Breast epithelium (tissue), 3 donors: ENCODE results near the gene COL5A1.

ENCODE experiments used
- CTCF ChIP-seq, 3 donors: fragments of 450-650 bp; IDR thresholded peaks; one replicate each; pipeline ENCODE4 v1.5.1; 2016 to 2017; ENCODE audit warnings: antibody characterized with exemption in 3 of 3, mild to moderate bottlenecking in 3 of 3, moderate library complexity in 3 of 3
- POLR2A ChIP-seq: fragments of 450-650 bp; IDR thresholded peaks from one replicate; pipeline ENCODE4 v1.6.1; 2016; ENCODE audit warnings: antibody characterized with exemption, mild to moderate bottlenecking, moderate library complexity
- POLR2AphosphoS5 ChIP-seq, 3 donors: sonication (generic); formaldehyde crosslinking; IDR thresholded peaks; one replicate each; pipeline ENCODE4 v1.6.1; 2017; ENCODE audit warnings: antibody characterized with exemption in 3 of 3

- TF ChIP-seq CTCF (IDR thresholded peaks at IDR 0.05): no peak
- TF ChIP-seq POLR2A: no peak
- TF ChIP-seq POLR2AphosphoS5 (IDR thresholded peaks at IDR 0.05): no peak
These were observed 83.5 kb downstream of the COL5A1 start for GRCh38 chr9:134724912-134725604.
